ENCODE results near the gene A2ML1. TPM values are rescaled to one million over a fixed set of nuclear protein-coding genes. Genes with fewer than 3 reads are reported as not detected.
A peak's percentile ranks its signal among the peaks of the same experiment; 100 is the strongest.
"Not testable (repeated sequence)": the region's sequence is repeated elsewhere in the genome, so short reads cannot be mapped to it uniquely, and the experiment has no call there.

Gene A2ML1
- total RNA-seq, 1 donor from 2014 or later = 44.0 TPM

GRCh38 chr12:8907513-8907912 lies 85.1 kb downstream of the A2ML1 start:
- no peak for DNase-seq

DNA sequence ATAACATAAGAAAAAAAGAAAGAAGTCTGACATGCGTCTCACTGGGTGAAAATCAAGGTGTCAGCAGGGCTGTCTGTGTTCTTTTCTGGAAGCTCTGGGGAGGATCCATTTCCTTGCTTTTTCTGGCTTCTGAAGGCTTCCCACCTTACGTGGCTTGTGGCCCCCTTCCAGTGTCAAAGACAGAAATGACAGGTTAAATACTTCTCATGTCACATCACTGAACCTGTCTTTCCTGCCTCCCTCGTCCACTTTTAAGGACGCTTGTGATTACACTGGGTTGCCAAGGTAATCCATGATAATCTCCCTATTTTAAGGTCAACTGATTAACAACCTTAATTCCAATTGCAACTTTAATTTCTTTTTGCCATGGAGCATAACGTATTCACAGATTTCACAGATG lies 87.3 kb downstream of the A2ML1 start:
- DNase-seq = no peak

- no peak for DNase-seq
These were observed 89.3 kb downstream of the A2ML1 start for GRCh38 chr12:8911606-8912268.

DNA sequence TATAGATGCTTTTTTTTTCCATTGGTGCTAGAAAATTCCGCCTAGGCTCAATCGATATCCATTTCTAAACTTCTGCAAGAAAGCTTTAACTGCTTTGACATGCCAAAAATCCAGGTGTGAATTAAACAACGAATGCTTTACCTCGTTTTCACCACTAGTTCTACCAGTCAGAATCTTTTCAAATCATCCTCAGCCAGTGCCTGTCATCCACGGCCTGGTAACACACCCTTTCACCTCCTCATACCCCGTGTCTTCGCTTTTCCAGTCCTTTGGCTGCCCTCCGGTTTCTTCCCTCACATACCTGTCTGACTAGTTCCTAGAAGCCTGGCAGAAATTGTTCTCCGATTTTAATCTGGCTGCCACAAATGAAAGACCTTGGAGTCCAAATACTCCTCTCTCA lies 90.5 kb downstream of the A2ML1 start:
- DNase-seq = peak; percentile 54

DNA sequence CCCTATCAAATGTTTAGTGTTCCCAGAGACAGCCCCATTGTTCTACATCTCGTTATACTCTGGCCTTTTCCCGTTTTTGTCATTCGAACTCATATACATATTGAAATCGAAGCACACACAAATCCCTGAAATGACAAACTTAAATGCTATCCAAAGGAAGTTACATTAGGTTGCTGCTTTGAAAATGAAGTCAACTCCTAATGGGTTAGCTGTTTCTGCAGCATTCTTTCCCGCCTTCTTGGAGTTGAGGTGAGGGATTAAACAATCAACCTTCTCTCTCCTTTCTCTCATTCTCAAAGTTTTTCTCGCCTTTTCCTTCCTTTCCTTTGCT lies 91.2 kb downstream of the A2ML1 start:
- DNase-seq = no peak

DNA sequence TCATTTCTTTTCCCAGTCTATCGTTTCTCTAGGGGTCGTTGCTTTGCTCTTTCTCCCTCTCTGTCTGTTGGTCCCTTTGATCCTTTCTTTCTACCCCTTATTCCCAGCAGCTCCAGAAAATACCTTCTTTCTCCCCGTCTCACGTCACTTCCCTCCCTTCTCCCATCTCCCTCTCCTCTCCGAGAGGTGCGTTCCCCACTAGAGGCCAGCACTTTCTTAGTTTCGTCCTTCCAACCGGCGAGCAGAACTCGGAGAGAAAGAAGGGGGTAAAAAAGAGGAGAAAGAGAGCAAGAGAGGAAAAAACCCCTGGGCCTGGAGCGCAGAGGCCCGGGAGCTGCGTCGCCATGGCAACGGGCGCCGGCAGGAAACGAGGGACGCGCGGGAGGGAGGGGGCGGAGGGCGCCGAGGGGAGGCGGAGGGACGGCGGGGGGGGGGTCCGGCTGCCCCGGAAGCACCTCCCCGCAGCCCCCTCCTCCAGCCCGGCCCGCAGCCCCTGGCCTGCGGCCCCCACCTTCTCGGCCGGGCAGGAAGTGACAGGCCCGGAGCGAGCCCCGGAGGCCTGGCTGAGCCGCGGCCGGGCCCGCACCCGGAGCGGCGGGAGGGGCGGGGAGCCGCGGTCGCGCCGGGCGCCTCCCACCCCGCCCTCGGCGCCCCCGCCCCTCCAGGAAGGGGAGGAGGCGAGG lies 91.8 kb downstream of the A2ML1 start, which contains the start of gene PHC1:
Gene PHC1, plus strand, starts transcription at position 477 of the 683 bp plus-strand sequence. CDS start 3,169 bp downstream, outside the sequence.
- DNase-seq = peak; percentile 95

DNA sequence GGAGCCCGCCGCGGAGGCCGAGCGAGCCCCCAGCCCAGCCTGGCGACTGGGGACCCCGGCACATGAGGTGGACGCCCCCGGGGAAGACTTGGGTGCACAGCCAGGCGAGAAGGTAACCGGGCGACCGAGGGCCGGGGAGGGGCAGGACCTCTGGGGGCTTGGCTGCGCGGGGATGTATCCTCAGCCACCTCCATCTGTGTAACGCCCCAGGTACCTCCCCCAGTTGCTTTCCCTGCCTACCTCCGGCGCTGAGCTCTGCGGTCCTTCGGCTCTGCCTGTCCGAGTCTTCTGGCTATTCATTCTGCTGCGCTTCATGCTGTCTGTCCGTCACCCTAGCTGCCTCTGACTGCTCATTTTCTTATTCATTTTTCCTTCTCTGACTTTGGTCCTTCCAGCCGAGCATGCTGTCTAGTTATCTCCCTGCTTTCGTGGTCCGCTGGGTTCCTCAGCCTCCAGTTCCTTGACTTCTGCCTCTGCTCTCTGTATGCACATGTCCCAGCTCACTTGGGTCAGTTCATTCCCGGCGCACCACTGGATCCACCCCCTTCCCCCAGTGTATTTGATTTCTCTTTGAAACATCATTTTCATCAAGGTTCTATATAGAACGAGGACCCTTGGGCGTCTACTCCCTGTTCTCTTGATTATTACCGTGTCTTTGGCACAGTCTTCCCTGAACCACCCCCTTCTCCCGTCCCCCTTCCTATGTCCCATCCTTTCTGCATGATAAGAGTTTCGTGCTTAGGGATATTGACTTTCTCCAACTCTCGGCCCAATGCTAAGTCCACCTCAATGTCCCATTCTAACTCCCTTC lies 92.5 kb downstream of the A2ML1 start:
- peak; percentile 71 for DNase-seq

DNA sequence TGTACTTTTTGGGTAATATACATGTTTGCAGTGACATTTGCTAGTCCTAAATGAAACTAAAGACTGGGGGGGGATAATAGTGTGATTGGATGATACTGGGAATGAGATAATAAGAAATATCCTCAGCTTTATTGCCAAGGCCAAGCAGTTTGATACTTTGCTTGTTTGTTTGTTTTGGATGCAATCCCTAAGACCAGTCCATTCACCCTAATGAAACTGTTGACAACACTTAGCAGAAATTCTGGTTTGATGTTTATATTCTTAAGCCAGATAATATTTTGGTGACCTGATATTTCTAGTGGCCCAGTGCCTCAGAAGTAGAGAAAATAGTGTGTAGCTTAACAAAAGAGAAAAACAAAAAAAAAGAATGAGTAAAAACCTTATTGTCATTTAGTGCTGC lies 93.7 kb downstream of the A2ML1 start:
- DNase-seq = no peak

DNA sequence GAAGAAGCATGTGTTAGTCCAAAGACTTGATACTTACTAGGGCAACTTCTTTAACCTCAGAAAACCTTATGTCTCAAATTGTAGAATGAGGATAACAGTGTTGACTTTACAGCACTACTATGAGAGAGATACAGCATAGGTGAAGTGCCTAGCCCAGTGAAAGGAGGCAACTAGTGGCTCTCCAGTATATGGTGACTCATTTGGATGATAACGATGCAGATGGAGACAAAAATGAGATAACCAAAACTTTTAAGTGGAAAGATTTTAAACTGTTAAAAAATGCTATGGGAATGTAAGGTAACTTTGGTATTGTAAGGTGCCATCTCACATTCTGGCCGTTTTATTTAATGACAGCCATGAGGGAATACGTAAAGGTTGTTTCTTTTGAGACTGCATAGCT lies 94.6 kb downstream of the A2ML1 start:
- DNase-seq = no peak

DNA sequence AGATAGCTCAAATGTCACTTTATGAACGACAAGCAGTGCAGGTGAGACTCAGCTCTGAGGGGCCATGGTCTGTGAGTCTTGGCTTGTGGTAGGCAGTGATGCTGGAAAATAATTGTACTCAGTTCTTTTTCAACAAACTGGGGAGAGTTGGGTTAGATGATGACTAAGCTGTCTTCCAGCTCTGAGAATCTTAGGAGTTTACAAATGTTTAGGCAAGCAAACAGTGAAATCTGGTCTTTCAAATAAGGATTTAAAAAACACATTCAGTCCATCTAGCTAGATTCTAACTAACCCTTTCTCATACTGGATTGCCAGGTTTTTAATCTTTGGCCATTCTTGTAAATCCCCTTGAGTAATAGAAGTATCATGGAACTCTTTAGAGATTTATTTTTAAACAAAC lies 95.3 kb downstream of the A2ML1 start:
- no peak for DNase-seq

DNA sequence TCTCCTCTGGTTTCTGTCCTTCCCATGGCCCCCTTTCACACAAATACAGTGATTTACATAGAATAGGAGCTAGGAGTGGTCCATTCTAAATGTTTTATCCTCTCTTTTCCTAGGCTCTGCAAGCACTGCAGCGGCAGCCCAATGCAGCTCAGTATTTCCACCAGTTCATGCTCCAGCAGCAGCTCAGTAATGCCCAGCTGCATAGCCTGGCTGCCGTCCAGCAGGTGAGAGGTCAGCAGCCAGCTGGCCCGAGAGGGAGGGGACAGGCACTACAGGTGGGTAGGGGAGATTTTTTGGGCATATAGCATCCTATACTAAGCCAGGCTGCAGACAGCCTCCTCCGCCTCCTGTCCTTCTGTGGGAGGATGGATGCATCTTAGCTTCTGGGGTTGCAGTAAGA lies 97.2 kb downstream of the A2ML1 start:
- DNase-seq = not testable (repeated sequence)

DNA sequence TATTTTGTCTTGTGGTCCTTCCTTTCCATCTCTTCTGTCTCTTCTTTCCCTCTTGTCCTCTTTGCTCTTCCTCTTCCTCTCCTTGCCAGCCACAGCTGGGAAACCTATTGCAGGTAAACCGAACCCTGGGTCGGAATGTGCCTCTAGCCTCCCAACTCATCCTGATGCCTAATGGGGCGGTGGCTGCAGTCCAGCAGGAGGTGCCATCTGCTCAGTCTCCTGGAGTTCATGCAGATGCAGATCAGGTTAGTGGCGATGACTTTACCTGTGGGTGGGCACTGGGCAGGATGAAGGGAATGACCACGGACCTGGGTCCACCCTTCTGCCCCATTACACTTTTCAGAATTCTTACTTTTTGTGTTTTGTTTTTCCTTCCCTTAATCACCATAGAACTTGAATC lies 100.1 kb downstream of the A2ML1 start:
- DNase-seq = no peak

Other genes with a start within 250 kb of the A2ML1 start
- gene AICDA, start 209.8 kb upstream of the A2ML1 start, total RNA-seq = 0.10 TPM
- 100 TPM for gene MFAP5, start 159.8 kb upstream of the A2ML1 start, total RNA-seq
- 79.8 TPM for gene RIMKLB, start 124.6 kb upstream of the A2ML1 start, total RNA-seq
- 37.2 TPM for gene PHC1, start 91.9 kb downstream of the A2ML1 start, total RNA-seq
- gene M6PR, start 127.0 kb downstream of the A2ML1 start, total RNA-seq = 89.7 TPM
- gene KLRG1, start 166.9 kb downstream of the A2ML1 start, total RNA-seq = 8.0 TPM